ENCODE measurements around the gene CASTOR1.

CASTOR1 gene

GRCh38 chr22:30241576-30242371 lies 47.5 kb downstream of the CASTOR1 start:
- DNase-seq, result no peak

DNA sequence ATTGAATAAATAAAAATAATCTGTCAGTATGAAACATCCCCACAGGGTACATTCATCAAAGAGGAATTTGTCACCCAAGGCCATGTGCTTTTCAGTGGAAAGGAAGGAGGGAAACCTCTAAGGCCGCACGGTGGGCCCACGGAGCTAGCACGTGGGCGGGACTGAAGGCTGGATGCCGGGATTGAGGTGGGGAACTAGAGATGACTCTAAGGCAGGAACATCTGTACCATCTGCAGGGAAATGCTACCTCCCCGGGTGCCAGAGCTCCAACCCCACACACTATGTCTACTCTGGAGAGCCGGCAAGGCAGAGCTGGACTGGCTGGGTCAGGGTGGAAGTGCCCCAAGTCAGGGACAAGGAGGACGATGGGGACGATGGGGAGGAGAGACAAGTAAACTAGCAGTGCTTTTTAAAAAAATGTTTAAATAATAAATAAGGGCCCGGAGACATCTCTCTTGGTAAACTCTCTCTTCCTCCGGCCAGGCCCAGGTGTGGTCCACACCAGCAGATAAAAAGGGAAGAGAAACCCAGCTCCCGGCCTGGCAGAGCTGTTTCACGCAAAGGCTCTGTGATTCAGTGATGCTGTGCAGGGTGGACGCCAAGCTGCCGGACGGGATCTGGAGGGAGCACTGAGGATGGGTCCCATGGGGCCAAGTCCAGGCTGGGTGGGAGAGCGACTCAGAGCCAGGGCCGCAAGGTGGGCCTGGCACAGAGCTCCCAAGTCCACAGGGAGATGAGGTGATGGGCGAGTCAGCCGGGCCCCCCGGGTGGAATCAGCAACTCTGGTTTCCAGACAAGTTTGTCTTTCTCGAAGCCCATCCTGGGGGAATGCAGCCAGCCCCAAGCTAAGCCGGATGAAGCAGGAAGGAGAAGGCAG lies 48.5 kb downstream of the CASTOR1 start:
- DNase-seq, result no peak

DNA sequence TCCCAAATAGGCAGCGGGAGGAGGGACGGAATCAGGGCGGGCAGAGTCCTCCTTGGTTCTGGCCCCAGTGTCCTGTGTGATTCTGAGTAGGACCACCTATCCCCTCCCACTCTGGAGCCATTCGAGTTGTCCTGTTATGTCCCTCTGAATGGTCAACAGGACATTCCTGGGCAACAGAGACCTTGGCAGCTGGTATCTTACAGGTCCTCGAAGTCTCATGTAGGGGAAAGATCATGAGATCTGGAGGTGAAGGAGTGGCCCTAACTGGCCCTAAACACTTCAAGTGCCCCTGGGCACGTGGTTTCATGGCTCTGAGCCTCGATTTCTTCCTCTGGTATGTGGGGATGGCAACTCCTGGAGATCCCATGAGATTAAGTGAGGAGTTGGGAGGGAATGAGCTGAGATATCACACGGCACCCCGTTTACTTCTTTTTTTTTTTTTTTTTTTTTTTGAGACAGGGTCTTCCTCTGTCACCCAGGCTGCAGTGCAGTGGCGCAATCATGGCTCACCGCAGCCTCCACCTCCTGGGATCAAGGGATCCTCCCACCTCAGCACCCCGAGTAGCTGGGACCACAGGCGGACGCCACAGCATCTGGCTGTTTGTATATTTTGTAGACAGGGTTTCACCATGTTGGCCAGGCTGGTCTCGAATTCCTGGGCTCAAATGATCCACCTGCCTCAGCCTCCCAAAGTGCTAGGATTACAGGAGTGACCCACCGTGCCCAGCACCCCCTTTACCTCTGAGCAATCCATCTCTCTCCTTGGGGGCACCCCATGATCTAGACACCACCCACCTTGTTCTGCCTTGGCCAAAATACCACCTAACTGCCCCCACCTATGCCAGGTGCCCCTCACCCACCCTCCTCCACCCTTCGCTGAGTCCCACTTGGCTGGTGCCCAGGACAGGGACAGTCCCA lies 49.6 kb downstream of the CASTOR1 start:
- no peak for DNase-seq

- DNase-seq, result no peak
These were observed 50.4 kb downstream of the CASTOR1 start for GRCh38 chr22:30238661-30239487.

DNA sequence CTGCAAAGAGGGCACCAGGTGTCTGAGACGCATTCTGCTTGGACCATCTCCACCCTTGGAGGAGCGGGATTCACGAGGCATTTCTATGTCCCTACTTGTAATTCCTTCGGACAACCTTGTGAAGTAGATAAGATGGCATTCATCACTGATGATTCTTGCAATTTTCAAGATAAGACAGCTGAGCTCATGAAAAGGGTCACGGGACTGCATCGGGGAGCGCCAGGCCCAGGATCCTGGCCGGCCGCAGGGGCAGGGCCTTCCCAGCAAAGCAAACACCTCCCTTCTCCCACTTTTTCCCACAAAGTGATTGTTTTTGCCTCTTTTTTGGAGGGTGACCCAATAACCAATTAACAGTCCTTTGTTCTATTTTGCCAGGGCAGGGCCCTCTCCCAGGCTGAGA lies 51.2 kb downstream of the CASTOR1 start:
- no peak for DNase-seq

- no peak for DNase-seq
These were observed 52.4 kb downstream of the CASTOR1 start for GRCh38 chr22:30236875-30237274.

GRCh38 chr22:30235687-30236170 lies 53.6 kb downstream of the CASTOR1 start:
- no peak for DNase-seq

All from NCI-H774 (cell line).